ENCODE data around the gene UBAC1.
A peak's percentile ranks its signal among the peaks of the same experiment; 100 is the strongest.

Gene UBAC1

DNA sequence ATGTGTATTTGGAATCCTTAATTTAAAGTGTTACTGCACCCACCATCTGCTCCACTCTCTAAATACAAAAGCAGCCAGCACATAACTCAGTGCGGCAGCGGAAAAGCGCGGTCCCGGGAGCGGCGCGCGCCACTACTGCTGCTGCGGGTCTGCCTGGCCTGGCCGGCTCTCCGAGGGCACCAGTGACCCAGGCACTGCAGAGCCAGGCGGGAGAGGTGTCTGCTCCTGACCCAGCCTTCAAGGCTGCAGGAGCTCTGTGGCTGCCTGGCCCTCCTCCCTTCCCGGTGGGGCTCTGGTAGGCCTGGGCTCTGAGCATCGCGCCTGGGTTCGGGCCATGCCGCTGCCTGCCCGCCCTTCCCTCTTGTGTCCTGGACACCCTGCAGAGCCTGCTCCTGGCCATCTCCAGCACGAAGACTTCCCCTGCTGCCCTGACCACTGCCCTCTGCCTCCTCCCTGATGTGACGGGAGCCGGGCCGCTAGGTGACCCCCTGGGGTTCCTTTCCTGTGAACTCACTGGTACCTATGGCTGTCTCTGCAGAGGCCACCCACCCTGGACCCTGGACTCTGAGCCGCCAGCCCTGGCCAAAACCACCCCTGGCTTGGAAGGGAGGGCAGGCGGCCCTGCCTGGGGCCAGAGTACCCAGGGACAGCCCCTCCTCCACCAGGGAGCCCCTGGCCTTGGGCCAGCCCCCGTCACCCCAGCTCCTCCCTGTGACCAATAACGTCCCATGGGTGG is 32.8 kb upstream of the UBAC1 start:
- DNase-seq (ENCODE audit: low spot score): no peak

DNA sequence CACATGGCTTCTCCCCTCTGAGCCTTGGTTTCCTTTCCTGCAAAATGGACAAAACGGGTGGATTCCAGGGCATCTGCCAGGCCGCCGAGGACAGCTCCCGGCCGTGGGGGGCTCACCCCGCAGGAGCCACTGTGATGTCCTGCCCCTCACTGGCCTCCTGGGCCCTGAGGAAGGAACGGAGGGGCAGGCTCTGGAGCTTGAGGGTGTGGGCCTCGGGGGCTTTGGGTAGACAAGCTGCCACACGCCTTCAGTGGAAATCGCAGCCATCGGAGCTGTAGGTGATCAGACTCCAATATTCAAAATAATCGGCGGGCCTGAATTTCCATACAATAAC is 32.2 kb upstream of the UBAC1 start:
- DNase-seq (ENCODE audit: low spot score): no peak

DNA sequence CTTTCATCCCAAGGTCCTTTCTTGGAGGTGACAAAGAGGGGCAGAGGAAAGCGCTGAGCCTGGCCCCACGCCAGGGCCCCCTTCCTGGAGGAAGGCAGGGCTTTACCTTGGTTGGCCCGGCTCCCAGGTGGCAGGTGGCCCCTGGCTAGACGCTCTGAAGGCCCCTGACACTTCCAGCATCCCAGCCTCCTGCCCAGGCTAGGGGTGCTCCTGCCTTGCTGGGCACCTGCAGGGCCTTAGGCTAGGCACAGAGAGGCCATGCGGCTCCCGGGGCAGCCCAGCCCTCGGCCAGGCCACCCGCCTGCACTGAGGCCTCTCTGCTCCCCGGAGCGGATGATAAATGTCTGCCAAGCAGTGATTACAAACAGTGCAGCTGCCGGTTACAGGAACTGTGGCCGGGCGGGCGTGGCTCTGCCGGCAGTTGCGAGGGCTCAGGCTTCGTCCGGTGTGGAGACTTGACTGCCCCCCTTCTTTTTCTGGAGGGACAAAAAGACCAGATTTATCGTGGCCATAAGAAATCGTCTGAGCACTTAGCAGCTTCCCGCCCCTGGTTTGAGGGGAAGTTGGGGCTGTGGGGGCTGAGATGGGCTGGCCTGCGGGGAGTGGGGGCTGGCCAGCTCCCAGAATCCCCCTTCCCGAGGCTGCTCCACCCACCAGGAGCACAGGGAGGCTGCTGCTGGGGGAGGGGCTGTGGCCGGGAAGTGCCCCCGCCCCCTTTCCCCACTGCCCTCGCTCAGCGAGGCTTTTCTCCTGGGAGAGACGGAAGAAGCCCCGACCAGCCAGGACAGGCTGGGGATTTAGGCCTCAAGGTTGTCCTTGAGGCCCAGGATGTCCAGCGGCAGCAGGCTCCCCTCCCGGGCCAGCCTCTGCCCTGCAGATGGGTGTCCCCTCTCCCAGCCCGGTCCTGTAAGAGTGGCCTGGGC is 31.6 kb upstream of the UBAC1 start:
- peak; percentile 89 for DNase-seq (ENCODE audit: low spot score)

DNA sequence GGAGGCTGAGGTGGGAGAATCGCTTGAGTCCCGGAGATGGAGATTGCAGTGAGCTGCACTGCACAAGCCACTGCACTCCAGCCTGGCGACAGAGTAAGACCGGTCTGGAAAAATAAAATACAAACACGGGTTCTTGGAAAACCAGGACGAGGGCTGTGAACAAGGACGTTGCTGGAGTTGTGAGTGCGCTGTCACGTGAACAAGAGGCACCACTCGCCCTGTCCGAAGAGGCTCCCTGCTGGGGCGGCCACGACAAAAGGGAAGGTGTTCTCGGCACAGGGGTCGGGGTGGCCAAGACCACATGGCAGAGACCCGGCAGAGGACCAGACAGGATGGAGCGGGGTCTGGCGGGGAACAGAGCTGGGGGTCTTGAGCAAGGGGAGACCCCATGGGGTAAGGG is 30.6 kb upstream of the UBAC1 start:
- no peak for DNase-seq (ENCODE audit: low spot score)

DNA sequence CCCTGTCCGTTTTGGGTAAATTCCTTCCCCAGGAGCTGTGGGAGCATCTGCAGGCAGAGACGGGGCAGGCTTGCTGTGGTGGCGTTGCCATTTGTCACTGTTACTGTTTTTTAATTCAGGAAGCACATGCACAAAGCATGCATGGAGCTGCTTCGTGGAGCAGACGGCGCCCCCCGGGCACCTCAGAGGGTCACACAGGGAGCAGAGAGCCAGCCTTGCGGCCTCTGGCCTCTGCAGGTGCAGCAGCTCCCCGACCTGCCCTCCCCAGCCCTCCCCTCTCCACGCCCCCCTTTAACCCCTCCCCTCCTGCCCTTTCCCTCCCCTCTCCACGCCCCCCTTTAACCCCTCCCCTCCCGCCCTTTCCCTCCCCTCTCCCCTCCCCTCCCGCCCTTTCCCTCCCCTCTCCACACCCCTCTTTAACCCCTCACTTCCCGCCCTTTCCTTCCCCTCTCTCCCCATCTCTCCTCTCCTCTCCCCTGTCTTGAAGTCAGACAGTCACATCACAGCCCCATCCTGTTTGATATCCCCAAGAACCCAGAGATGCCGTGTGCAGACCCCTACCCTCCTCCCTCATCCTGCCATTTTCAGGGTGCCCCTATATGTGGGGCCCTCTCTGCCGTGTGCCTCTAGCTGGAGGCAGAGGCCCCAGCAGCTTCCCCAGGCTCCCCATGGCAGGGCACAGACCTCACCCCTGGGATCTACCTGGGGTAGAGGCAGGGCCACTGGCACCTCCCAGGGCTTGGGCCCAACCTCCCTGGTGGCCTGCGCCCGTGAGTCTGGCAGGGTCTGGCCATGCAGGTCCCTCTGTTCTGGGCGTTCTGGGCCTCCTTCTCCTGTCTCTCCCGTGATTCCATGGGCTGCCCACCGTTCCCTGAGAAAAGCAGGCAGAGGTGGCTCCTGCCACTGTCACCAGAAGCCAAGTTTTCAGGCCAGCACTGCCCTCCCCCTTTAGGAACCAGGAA is 29.6 kb upstream of the UBAC1 start:
- no peak for DNase-seq (ENCODE audit: low spot score)

DNA sequence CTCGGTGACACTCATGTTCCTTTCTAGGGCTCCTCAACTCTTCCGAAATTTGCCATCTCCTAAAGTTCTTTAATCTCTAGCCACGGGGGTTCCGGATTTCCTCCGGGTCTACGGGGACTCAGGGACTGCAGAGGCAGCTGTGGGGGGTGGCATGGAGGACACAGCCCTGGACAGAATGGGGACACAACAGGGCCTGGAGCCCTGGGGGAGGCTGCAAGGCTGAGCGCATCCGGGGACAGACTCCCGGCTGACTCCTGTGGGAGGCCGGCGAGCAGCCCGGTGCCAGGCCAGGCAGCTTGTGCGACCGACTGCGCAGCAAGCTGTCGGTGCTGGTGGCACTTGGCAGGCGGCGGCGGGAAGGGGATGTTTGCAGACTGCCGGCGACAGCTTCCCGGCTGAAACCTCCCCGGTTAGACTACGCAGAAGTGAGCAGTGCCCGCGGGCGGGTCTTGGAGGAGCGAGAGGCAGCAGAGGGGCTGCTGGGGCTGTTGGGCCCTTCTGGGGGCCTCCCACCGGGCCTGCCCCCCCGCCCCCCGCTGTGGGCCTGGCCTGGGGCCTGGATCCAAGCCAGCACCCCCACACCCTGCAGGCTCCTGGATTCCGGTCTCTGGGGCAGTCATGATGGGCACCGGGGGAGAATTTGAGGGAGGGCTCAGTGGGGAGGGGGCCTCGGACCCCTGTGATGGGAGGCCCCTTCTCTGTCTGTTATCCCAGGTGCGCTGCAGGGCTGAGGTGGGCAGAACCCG is 28.7 kb upstream of the UBAC1 start:
- no peak for DNase-seq (ENCODE audit: low spot score)

DNA sequence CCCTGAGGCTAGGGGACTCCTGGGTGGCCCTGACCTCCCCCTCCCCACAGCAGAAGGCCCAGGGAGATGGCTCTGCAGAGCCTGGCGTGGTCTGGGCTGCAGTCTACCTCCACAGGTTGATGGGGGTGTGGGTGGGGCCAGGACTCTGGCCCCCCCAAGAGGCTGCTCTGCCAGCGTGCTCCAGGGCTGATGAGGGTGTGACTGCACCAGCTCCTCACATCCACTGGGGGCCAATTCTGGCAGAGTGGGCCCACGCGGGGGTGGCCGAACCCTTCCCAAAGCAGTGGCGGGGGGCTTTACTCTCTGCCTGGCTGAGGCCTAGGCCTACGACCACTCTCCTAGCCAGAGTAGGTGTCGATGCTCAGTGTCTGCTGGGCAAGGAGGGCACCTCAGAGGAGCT is 28.0 kb upstream of the UBAC1 start:
- no peak for DNase-seq (ENCODE audit: low spot score)

DNA sequence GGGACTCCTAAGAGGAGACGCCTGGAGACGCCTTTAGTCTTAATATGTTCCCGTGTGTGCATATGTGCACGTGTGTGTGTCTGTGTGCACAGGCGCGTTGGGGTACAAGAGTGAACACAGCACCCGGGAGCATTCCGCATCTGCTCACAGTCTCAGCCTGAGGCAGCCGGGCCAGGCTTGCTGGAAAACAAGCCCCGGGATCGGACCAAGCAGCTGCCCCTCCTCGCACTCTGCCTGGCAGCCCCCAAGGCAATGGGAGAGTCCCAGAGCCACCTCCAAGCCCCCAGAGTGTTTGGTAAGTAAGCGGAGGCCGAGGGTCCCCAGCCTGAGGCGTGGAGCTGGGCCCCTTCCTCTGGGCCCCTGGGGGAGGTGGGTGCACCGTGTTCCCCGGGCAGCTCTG is 27.3 kb upstream of the UBAC1 start:
- no peak for DNase-seq (ENCODE audit: low spot score)

DNA sequence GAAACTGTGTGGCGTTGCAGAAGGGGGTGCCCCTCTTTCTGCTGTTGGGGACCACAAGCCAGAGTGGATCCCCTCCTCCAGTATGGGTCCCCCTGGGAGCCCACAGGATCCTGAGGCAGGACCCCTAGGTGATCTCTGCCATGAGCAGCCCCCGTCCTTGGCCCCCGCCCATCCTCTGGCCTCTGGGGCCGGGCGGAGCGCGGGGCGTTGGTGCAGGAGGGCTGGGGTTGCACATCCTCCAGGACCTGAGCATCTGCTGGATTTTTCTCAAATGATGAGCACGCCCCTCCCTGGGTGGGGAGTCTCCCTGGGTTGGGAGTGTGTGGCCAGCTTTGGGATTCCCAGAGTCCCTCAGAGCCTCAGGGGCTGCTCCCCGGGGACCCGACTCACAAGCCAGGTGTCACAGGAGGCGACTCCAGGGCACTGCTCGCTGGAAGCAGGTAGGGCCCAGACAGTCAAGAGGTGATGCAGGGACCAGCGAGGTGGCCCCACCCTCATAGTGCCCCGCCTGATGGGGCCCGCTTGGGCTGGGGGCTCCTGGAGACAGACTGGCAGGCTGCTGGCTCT is 26.7 kb upstream of the UBAC1 start:
- no peak for DNase-seq (ENCODE audit: low spot score)

DNA sequence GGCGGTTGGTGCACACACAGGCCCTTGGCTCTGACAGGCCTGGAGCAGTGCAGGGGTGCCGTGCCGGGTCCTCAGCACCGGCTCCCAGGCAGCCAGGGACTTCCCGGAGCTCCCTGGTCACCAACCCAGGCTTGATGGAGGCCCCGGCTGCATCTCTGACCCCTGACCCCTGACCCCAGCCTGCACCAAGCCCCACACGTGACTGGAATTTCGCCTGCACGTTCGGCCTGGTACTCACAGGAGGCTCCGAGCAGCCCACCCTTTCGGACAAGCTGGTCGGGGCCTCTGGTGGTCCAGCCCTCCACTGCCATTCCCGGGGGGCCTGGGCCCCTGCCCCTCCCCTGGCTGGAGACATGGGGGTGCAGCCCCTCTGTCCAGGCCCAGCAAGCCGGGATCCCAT is 25.4 kb upstream of the UBAC1 start:
- DNase-seq (ENCODE audit: low spot score): no peak

DNA sequence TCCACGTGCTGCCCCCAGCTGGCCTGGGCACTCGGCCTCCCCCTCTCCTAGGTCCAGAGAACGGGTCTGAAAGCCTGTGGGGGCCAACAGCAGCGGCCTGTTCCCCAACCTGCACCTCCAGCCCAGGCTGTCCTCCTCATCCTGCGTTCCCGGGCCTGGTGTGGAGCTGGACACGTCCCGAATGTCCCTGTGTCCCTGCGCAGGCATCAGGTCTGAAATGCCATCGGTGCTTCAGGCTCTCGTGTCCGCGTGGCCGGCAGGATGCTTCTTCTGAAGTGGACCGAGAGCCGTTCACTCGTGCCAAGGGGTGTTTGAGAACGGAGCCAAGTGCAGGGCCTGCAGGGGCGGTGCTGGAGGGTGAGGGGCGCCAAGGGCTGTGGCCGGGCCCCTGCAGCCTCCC is 24.7 kb upstream of the UBAC1 start:
- no peak for DNase-seq (ENCODE audit: low spot score)

DNA sequence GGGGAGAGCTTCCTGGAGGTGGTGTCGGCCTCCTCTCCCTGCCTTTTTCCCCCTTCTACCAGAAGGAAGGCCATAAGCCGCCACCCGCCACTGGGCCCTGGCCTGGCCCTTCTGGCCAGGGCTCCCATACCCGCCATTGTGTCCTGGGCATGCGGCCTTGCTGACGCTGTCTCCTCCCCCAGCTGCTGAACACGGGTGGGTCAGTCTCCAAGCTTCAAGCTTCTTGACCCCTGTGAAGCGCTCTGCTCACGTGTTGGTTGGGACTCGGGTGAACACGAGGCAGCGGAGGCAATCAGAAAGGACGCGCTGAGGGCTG is 24.2 kb upstream of the UBAC1 start:
- DNase-seq (ENCODE audit: low spot score): no peak

DNA sequence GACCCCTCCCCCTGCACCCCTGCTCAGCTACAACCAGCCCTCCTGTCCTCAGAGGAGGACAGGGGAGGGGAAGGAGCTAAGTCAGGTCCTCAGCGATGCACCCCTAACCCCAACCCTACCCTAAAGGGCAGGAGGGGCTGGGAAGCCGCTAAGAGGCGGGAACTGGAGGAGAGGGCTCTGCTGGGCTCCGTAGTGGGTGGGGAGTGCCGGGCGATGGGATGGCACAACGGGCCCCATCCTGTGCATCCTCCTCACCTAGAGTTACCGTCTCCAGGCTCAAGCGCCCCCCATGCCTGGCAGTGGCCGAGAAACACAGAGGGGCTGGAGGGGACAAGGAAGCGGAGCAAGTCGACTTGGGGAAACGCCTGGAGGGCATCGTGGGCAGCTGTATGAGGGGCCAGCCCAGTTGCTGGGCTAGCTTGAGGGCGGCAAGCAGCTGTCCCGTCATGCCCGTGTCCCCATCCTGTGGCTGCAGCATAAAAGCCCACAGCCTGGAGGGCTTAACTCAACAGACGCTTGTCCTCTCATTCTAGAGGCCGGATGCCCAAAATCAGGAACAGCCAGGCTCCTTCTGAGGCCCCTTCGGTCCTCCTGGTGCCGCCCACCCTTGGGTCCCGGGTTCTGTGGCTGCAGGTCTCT is 23.0 kb upstream of the UBAC1 start:
- DNase-seq (ENCODE audit: low spot score): no peak

DNA sequence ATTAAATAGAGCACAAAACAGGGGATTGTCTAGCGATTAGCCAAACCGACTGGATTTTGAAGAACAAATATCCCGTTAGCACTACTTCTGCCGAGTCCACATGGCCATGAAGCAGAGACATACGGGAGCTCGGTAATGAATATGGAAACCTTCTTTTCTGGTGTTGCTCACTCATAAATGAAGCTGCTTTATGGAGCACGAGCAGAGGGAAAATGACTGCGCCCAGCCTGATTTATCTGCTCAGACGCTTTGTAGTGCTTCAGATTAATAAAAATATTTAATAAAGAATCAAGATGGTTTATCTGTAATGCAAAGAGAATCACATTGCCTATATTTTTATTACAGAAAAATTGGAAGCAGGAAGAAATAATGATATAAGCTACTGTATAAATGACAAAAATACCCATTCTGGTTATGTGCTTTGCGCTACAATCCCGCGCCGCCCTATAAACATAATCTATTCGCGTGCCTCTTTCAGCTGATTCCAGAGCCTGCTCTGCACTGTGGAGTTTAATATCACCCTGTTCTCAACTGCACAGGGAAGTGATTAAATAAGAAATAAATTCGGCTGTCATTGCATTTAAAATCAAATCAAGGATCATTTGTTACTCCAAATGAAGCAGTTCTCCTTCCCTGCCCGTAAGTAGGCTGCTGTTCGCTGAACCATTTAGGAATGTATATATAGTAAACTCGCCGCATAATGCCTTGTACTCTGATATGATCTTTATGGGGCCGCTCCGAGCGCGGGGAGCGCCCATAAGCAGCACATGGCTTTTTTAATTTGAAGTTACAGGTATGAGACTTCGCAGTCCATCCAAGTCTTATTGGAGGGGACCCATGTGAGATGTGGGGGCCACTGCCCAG is 22.3 kb upstream of the UBAC1 start:
- no peak for DNase-seq (ENCODE audit: low spot score)

DNA sequence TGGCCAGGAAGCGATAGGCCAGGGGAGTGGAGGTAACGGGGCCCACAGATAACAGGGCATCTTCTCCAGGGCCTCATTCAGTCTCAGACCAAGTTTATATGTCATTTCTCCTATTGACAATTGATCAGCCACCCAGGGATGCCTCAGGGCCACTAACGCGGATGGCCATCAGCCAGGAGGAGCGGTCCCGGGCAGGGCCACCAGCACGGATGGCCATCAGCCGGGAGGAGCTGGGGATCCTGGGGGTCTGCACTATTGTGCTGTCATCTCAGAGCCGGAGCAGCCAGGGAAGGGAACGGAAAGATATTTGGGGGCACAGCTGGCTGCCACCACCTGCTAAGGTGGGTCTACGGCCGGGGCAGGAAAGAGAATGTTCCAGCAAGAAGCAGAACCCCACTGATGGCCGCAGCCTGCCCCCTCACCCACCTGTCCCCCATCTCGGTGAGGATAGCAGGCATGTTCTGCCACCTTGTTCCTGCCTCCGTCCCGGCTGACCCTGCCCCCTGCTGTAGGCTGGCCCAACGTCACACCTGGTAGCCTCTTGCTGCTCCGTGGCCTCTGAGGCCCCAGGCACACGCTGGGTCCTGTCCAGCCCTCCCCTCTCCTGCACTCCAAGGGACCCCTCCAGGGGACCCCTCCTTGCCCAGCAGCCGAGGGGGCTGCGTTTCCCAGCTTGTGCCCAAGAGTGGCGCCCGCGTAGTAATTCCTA is 21.5 kb upstream of the UBAC1 start:
- no peak for DNase-seq (ENCODE audit: low spot score)

DNA sequence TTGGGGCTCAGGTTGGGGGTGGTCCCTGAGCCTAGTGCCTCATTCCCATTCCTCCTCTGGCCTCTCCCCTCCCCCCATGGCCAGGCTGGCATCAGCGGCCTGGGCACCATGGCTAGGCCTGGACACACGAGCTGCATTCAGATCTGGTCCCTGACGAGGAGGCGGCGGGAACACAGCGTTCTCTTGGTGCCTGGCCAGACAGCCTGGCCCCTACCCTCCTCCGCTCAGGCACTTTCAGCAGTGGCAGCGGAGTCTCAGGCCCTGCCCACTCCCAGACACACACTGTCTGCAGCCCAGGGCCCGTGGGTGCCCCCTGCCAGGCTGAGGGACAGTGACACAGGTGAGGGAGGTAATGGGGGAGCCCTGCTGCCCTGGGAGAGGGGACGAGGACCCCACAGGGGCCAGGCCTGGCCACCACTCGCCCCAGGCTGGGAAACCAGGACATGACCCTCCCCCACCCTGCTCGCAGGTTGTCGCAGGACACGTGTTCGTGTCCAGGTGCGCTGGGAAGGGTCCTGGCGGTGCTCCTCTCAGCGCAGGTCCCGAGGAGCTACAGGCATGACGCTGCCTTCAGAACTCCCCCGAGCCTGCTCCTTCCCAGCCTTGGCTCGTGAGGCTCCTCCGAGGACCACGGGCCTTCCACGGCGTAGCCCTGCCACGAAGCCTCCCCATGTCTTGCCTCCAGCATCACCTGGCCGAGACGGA is 19.9 kb upstream of the UBAC1 start:
- DNase-seq (ENCODE audit: low spot score): no peak

DNA sequence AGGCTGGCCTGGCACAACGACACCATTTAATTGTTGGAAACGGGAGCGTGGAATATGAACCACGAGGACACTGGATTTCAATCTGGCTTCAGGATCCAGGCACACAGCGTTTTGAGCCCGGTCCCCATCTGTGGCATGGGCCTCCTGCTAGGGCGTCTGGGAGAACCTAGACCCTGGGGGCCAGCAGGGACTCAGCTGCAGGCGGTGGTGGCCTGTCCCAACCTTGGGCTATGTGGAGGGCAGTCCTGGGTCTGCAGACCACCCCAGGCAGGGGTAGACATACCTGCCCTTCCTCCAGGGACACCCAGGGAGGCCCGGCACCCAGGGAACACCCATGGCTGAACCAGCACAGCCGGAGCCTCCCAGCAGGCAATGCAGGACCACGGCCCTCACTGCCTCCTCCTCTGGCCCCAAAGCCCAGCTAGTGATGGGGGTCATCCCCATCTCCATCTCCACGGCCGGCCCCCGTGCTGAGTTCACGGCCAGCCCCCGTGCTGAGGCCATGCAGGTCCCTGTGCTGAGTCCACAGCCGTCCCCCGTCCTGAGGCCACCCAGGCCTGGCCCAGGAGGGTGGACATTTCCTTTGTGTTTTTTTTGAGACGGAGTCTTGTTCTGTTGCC is 18.5 kb upstream of the UBAC1 start:
- DNase-seq (ENCODE audit: low spot score): no peak

Data from left forelimb (tissue), 1 donor.